Colonic mucosa (tissue), 4 donors: ENCODE measurements around the gene ISLR. TPM values are rescaled to one million over a fixed set of nuclear protein-coding genes. Genes with fewer than 3 reads are reported as not detected.

Experiments used
- DNase-seq: peaks from one replicate; pipeline ENCODE4 v3.0.0-alpha.2; 2020
- H3K27ac ChIP-seq: fragments of 200-600 bp; one replicate; pipeline ENCODE4 v1.8.0; 2021
- H3K27me3 ChIP-seq: fragments of 200-600 bp; one replicate; pipeline ENCODE4 v1.8.0; 2021
- H3K36me3 ChIP-seq: fragments of 200-600 bp; one replicate; pipeline ENCODE4 v1.8.0; 2021
- H3K4me1 ChIP-seq: fragments of 200-600 bp; one replicate; pipeline ENCODE4 v1.8.0; 2021; ENCODE audit warnings: mild to moderate bottlenecking
- H3K4me3 ChIP-seq: fragments of 200-600 bp; one replicate; pipeline ENCODE4 v1.8.0; 2021
- H3K9ac ChIP-seq, 2 donors: one replicate each; pipeline ENCODE4 v1.7.0; 2013; ENCODE audit warnings: control low read depth in 2 of 2, low read depth in 2 of 2, low read length in 2 of 2
- H3K9me3 ChIP-seq: fragments of 200-600 bp; one replicate; pipeline ENCODE4 v1.8.0; 2021
- CTCF ChIP-seq: fragments of 200-600 bp; IDR thresholded peaks from one replicate; pipeline ENCODE4 v1.8.0; 2022; ENCODE audit warnings: antibody characterized with exemption, mild to moderate bottlenecking
- intact Hi-C: fragments of 100-400 bp; cut with DNase I; formaldehyde crosslinking; loops from one replicate; pipeline ENCODE4 v1.14.1; 2022
- total RNA-seq, 2 donors: library from RNA; stranded (reverse); fragmentation: NEBNext Ultra II Directional in 1 of 2; extraction: Animal tissue kit (Norgen Biotek cat#: 25700) in 1 of 2; gene quantifications; one replicate each; pipeline ENCODE4 v1.2.1, GENCODE V29; 2021
- donor health status: healthy.
- donor health status: DM: no; HTN: no; CAD: no.
- donor health status: DM: no; HTN: no; CAD: no.

Gene ISLR
- total RNA-seq, 2 donors from 2014 or later: 3.6 to 8.5 TPM

- intact Hi-C loops: no loop called here
- H3K4me3 ChIP-seq: no peak overlapping the region
- H3K4me1 ChIP-seq: no peaks in the 10 kb centered on the region
- no peaks in the 10 kb centered on the region for H3K9me3 ChIP-seq
- DNase-seq: no peak
- H3K27me3 ChIP-seq: no peaks in the 10 kb centered on the region
- no peaks in the 10 kb centered on the region for H3K36me3 ChIP-seq
- TF ChIP-seq CTCF: no peak
- H3K9ac ChIP-seq: no peak overlapping the region
- no peak overlapping the region for H3K27ac ChIP-seq
Observed at GRCh38 chr15:74180881-74181602, 7.5 kb downstream of the ISLR start.

- H3K9ac ChIP-seq: no peak overlapping the region
- intact Hi-C loops: no loop called here
- H3K9me3 ChIP-seq: no peaks in the 10 kb centered on the region
- no peak overlapping the region for H3K4me3 ChIP-seq
- H3K36me3 ChIP-seq: no peaks in the 10 kb centered on the region
- TF ChIP-seq CTCF: no peak
- no peaks in the 10 kb centered on the region for H3K27me3 ChIP-seq
- no peak overlapping the region for H3K27ac ChIP-seq
- no peak for DNase-seq
- H3K4me1 ChIP-seq: no peaks in the 10 kb centered on the region
Observed at GRCh38 chr15:74182131-74182530, 8.6 kb downstream of the ISLR start.

DNA sequence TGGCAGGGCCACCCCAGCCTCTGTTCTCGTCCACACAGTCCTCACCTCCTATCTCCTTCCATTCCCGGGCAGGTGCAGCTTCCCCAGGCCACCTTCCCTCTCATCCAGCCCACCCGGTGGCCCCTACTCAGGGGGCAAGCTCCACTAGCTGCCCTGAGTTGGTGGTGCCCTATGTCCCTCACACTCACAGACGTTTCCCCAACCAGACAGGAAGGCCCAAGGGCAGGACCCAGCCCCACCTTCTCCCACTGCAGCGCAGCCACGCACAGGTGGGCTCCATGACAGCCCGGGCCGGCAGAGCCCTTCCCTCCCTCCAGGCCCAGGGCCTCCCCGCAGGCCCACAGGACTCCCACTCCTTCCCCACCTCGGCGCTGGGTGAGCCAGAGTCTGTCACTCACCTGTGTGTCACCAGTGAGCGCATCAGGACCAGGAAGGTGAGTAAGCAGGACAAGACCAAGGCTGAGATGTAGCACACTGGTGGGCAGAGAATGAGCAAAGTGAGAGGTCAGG lies 11.1 kb downstream of the ISLR start:
- Histone ChIP-seq H3K27ac (no peak overlapping the region), H3K27me3 (no peaks in the 10 kb centered on the region), H3K4me3 (no peak overlapping the region), H3K36me3 (no peaks in the 10 kb centered on the region), H3K9ac (no peak overlapping the region), H3K4me1 (no peaks in the 10 kb centered on the region), H3K9me3 (no peaks in the 10 kb centered on the region)
- intact Hi-C loops: no loop called here
- TF ChIP-seq CTCF: no peak
- no peak for DNase-seq

DNA sequence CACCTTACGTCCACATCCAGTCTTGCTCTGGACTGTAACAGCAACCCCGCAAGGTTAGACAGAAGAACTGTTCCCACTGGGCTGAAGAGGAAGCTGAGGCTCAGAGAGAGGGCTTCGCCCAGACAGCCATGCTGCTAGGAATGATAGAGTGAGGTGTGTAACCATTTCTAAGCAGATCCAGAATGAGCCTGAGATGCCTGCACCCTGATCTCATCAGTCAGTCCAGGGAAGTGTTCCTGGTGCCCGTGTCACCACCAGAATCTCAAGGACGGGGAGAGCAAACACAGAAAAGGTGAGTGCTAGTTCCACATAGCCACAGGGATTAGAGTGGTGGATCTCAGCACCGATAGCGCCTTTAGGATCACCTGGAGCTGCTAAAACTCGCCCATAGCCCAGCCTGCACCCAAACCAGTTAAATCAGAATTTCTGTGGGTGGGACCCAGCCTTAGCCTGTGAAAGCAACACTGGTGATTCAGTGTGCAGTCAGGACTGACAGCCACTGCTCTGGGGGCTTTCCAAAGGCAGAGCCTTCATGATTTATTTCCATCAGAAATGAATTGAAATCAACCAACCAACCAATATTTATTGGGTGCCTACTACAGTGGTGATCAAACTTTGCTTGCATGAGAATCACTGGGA lies 12.3 kb downstream of the ISLR start:
- H3K4me1 ChIP-seq: no peaks in the 10 kb centered on the region
- no peak for TF ChIP-seq CTCF
- no peaks in the 10 kb centered on the region for H3K27me3 ChIP-seq
- H3K9me3 ChIP-seq: no peaks in the 10 kb centered on the region
- H3K4me3 ChIP-seq: no peak overlapping the region
- no peaks in the 10 kb centered on the region for H3K36me3 ChIP-seq
- DNase-seq: no peak
- H3K9ac ChIP-seq: no peak overlapping the region
- intact Hi-C loops: no loop called here
- H3K27ac ChIP-seq: no peak overlapping the region

- no peaks in the 10 kb centered on the region for H3K4me1 ChIP-seq
- no peaks in the 10 kb centered on the region for H3K27me3 ChIP-seq
- no peaks in the 10 kb centered on the region for H3K9me3 ChIP-seq
- H3K4me3 ChIP-seq: no peak overlapping the region
- H3K9ac ChIP-seq: no peak overlapping the region
- no peak overlapping the region for H3K27ac ChIP-seq
- no peak for DNase-seq
- TF ChIP-seq CTCF: no peak
- H3K36me3 ChIP-seq: no peaks in the 10 kb centered on the region
- intact Hi-C loops: no loop called here
Observed at GRCh38 chr15:74188216-74188615, 14.7 kb downstream of the ISLR start.
